NCI-H69 (cell line): ENCODE data around the gene EXOC4.

Source experiments
- DNase-seq: peaks from one replicate; lab custom pipeline; 2025; lab: John Stamatoyannopoulos, UW

EXOC4 gene

GRCh38 chr7:133706016-133706415, 453.1 kb downstream of the EXOC4 start:
- DNase-seq, result no peak

- DNase-seq, result peak; percentile 79
These were observed 456.4 kb downstream of the EXOC4 start for GRCh38 chr7:133709036-133709880.

- DNase-seq, result no peak
These were observed 459.7 kb downstream of the EXOC4 start for GRCh38 chr7:133712544-133712943.

GRCh38 chr7:133714654-133715053, 461.8 kb downstream of the EXOC4 start:
- no peak for DNase-seq

GRCh38 chr7:133718131-133718530, 465.3 kb downstream of the EXOC4 start:
- no peak for DNase-seq

- DNase-seq, result peak; percentile 70
These were observed 470.2 kb downstream of the EXOC4 start for GRCh38 chr7:133723044-133723443.

- DNase-seq, result no peak
These were observed 471.3 kb downstream of the EXOC4 start for GRCh38 chr7:133724148-133724547.

- peak; percentile 47 for DNase-seq
These were observed 471.8 kb downstream of the EXOC4 start for GRCh38 chr7:133724694-133725093.

- DNase-seq, result no peak
These were observed 474.8 kb downstream of the EXOC4 start for GRCh38 chr7:133727476-133728214.

GRCh38 chr7:133730360-133730759, 477.5 kb downstream of the EXOC4 start:
- DNase-seq, result no peak

GRCh38 chr7:133733401-133733800, 480.5 kb downstream of the EXOC4 start:
- no peak for DNase-seq

GRCh38 chr7:133735222-133735621, 482.3 kb downstream of the EXOC4 start:
- DNase-seq, result no peak

- DNase-seq, result no peak
These were observed 486.9 kb downstream of the EXOC4 start for GRCh38 chr7:133739817-133740216.

GRCh38 chr7:133741078-133741477, 488.2 kb downstream of the EXOC4 start:
- DNase-seq, result no peak

- DNase-seq, result no peak
These were observed 488.8 kb downstream of the EXOC4 start for GRCh38 chr7:133741703-133742102.

GRCh38 chr7:133742709-133743538, 490.0 kb downstream of the EXOC4 start:
- DNase-seq, result peak; percentile 75

- DNase-seq, result no peak
These were observed 491.6 kb downstream of the EXOC4 start for GRCh38 chr7:133744451-133744850.

GRCh38 chr7:133746305-133746704, 493.4 kb downstream of the EXOC4 start:
- no peak for DNase-seq

- no peak for DNase-seq
These were observed 494.0 kb downstream of the EXOC4 start for GRCh38 chr7:133746847-133747246.

GRCh38 chr7:133748443-133749407, 495.8 kb downstream of the EXOC4 start:
- no peak for DNase-seq

- DNase-seq, result no peak
These were observed 497.4 kb downstream of the EXOC4 start for GRCh38 chr7:133750287-133750686.
